Astrocyte (in vitro differentiated cells and primary cell): ENCODE data around the gene CDC40. TPM values are rescaled to one million over a fixed set of nuclear protein-coding genes. Genes with fewer than 3 reads are reported as not detected.
A peak's percentile ranks its signal among the peaks of the same experiment; 100 is the strongest.

Experiments
- DNase-seq: peaks from one replicate; pipeline ENCODE4 v3.0.0-alpha.2; 2010; ENCODE audit warnings: low read depth
- FAIRE-seq: peaks from 2 replicates; lab custom pipeline; 2011; peaks lifted over from hg19 to GRCh38; lab: Jason Lieb, UNC
- H2AFZ ChIP-seq: 2 replicates; pipeline ENCODE4 v1.6.0; 2012; ENCODE audit warnings: low read depth, low read length, inconsistent platforms
- H3K27ac ChIP-seq: 2 replicates; pipeline ENCODE4 v1.5.1; 2011; ENCODE audit warnings: low read depth, low read length, inconsistent platforms
- H3K27me3 ChIP-seq: 2 replicates; pipeline ENCODE4 v1.6.0; 2011; ENCODE audit warnings: low read length, inconsistent platforms; ENCODE audit not compliant: insufficient read depth
- H3K36me3 ChIP-seq: 2 replicates; pipeline ENCODE4 v1.5.1; 2011; ENCODE audit warnings: low read length, inconsistent platforms; ENCODE audit not compliant: insufficient read depth
- H3K4me1 ChIP-seq: 2 replicates; pipeline ENCODE4 v1.5.1; 2011; ENCODE audit warnings: low read length, inconsistent platforms; ENCODE audit not compliant: insufficient read depth
- H3K4me2 ChIP-seq: 2 replicates; pipeline ENCODE4 v1.6.0; 2012; ENCODE audit warnings: low read length, inconsistent platforms
- H3K4me3 ChIP-seq: 2 replicates; pipeline ENCODE4 v1.5.1; 2011; ENCODE audit warnings: low read depth, mild to moderate bottlenecking, low read length, inconsistent platforms; ENCODE audit not compliant: insufficient read depth
- H3K79me2 ChIP-seq: 2 replicates; pipeline ENCODE4 v1.6.0; 2012; ENCODE audit warnings: mild to moderate bottlenecking, low read length, inconsistent platforms; ENCODE audit not compliant: insufficient read depth
- H3K9ac ChIP-seq: 2 replicates; pipeline ENCODE4 v1.6.0; 2012; ENCODE audit warnings: mild to moderate bottlenecking, low read length, inconsistent platforms
- H3K9me3 ChIP-seq: 2 replicates; pipeline ENCODE4 v1.5.1; 2012; ENCODE audit warnings: low read depth, mild to moderate bottlenecking, low read length, inconsistent platforms; ENCODE audit not compliant: insufficient read depth
- H4K20me1 ChIP-seq: 2 replicates; pipeline ENCODE4 v1.6.0; 2012; ENCODE audit warnings: low read length, inconsistent platforms; ENCODE audit not compliant: insufficient read depth
- H3K27ac Mint-ChIP-seq: one replicate; pipeline ENCODE4 v1.8.0; 2021; ENCODE audit warnings: mild to moderate bottlenecking, mixed read lengths; ENCODE audit not compliant: unreplicated experiment
- H3K27me3 Mint-ChIP-seq: one replicate; pipeline ENCODE4 v1.8.0; 2021; ENCODE audit warnings: low read depth, mixed read lengths; ENCODE audit not compliant: unreplicated experiment
- H3K36me3 Mint-ChIP-seq: one replicate; pipeline ENCODE4 v1.8.0; 2021; ENCODE audit warnings: low read depth, mixed read lengths; ENCODE audit not compliant: unreplicated experiment
- H3K4me1 Mint-ChIP-seq: one replicate; pipeline ENCODE4 v1.8.0; 2021; ENCODE audit warnings: low read depth, mixed read lengths; ENCODE audit not compliant: unreplicated experiment
- H3K4me3 Mint-ChIP-seq: one replicate; pipeline ENCODE4 v1.8.0; 2021; ENCODE audit warnings: mild to moderate bottlenecking, moderate library complexity, mixed read lengths; ENCODE audit not compliant: unreplicated experiment
- H3K9me3 Mint-ChIP-seq: one replicate; pipeline ENCODE4 v1.8.0; 2021; ENCODE audit warnings: mild to moderate bottlenecking, mixed read lengths; ENCODE audit not compliant: unreplicated experiment
- EZH2 ChIP-seq: IDR thresholded peaks from 2 replicates; pipeline ENCODE4 v1.6.1; 2012; ENCODE audit warnings: mild to moderate bottlenecking, low read length, inconsistent platforms; ENCODE audit not compliant: insufficient read depth
- total RNA-seq: library from RNA; stranded (reverse); gene quantifications from 2 replicates; pipeline ENCODE4 v1.2.1, GENCODE V29; 2021
- TF ChIP-seq, protein P1 (sequence below): IDR thresholded peaks from 2 replicates; pipeline ENCODE4 v1.5.1; 2011; ENCODE audit warnings: low read depth, mild to moderate bottlenecking, inconsistent platforms, low read length, moderate library complexity; ENCODE audit not compliant: insufficient read depth

CDC40 gene
- total RNA-seq, 1 donor from 2014 or later = 18.7 TPM

GRCh38 chr6:110178626-110179405 lies 1.4 kb upstream of the CDC40 start:
- Mint-ChIP-seq H3K27me3 (no peaks in the 10 kb centered on the region), H3K4me1 (peaks cover 2% of the 10 kb centered on the region), H3K4me3 (peak overlapping the region; percentile 88), H3K27ac (peak overlapping the region; percentile 7), H3K36me3 (peaks cover 2% of the 10 kb centered on the region), H3K9me3 (no peaks in the 10 kb centered on the region)
- Histone ChIP-seq H3K9ac (peak overlapping the region; percentile 92), H3K4me1 (peaks cover 11% of the 10 kb centered on the region), H2AFZ (peak overlapping the region; percentile 96), H3K4me3 (peak overlapping the region; percentile 96), H3K27me3 (no peaks in the 10 kb centered on the region), H4K20me1 (peaks cover 40% of the 10 kb centered on the region), H3K4me2 (peak overlapping the region; percentile 93), H3K27ac (peak overlapping the region; percentile 95), H3K79me2 (peaks cover 73% of the 10 kb centered on the region), H3K9me3 (no peaks in the 10 kb centered on the region), H3K36me3 (no peaks in the 10 kb centered on the region)
- DNase-seq (peak; percentile 46), FAIRE-seq (no peak)
- TF ChIP-seq, protein P1, sequence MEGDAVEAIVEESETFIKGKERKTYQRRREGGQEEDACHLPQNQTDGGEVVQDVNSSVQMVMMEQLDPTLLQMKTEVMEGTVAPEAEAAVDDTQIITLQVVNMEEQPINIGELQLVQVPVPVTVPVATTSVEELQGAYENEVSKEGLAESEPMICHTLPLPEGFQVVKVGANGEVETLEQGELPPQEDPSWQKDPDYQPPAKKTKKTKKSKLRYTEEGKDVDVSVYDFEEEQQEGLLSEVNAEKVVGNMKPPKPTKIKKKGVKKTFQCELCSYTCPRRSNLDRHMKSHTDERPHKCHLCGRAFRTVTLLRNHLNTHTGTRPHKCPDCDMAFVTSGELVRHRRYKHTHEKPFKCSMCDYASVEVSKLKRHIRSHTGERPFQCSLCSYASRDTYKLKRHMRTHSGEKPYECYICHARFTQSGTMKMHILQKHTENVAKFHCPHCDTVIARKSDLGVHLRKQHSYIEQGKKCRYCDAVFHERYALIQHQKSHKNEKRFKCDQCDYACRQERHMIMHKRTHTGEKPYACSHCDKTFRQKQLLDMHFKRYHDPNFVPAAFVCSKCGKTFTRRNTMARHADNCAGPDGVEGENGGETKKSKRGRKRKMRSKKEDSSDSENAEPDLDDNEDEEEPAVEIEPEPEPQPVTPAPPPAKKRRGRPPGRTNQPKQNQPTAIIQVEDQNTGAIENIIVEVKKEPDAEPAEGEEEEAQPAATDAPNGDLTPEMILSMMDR = peak; percentile 55
- no peak for TF ChIP-seq EZH2

DNA sequence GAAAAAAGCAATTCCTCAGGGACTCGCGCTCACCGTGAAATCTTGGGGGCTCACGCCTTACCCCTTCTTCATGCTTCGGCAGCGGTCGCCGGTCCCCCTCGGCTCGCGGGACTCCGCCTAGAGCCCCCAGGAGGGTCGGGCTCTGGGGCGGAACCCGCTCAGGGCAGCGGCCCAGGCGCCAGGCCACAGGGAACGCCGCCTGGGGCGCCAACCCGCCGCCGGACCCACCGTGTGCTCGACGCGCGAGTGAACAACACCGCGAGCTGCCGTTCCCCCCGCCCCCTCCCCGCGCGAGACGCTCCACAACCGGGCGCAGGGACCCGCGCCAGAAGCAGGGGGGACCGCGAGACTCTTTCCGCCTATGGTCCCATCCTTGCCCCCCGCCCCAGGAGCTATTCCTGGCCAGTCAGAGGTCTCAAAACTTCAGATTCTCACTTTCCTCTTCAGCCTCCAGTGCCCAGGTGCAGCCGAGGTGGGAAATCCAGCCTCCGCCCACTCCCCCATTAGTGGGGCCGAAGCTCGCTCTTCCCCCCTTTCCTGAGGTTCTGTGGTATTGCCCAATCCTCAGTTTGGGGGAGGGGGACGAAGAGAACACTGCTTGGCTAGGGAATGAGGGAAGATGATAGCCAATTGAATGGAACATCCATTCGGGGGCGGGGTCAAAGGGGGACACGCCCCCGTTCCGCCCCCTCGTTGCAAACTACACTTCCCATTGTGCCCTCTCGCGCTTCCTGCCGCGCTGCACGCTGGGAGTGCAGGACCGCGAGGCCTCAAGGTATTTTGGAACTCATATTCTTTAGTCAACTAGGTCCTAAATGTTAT lies 610 bp upstream of the CDC40 start, which contains the start of gene WASF1:
Gene WASF1 (minus strand): TSS at position 265 of the 822 bp plus-strand sequence. CDS start 52,069 bp downstream, outside the sequence.
- peak within 1 kb of the TSS; percentile 93 for H3K4me2 ChIP-seq
- peak within 1 kb of the TSS; percentile 100 for H3K27ac Mint-ChIP-seq
- DNase-seq = peak; percentile 95

More for the DNA sequence above, 610 bp upstream of the CDC40 start, which contains the start of gene WASF1:
- H3K4me3 ChIP-seq = peak within 1 kb of the TSS; percentile 96
- TF ChIP-seq EZH2 = no peak
- TF ChIP-seq, protein P1 = no peak
- H4K20me1 ChIP-seq = peaks cover 37% of the 10 kb centered on the region
- no peaks in the 10 kb centered on the region for H3K27me3 ChIP-seq
- no peaks in the 10 kb centered on the region for H3K9me3 ChIP-seq
- peak within 1 kb of the TSS; percentile 97 for H2AFZ ChIP-seq
- peak within 1 kb of the TSS; percentile 95 for H3K27ac ChIP-seq
- Mint-ChIP-seq H3K4me3 (peak within 1 kb of the TSS; percentile 88), H3K36me3 (peaks cover 2% of the 10 kb centered on the region), H3K4me1 (peaks cover 1% of the 10 kb centered on the region), H3K27me3 (no peaks in the 10 kb centered on the region), H3K9me3 (no peaks in the 10 kb centered on the region)
- peaks cover 11% of the 10 kb centered on the region for H3K4me1 ChIP-seq
- FAIRE-seq = peak; percentile 20
- H3K79me2 ChIP-seq = peaks cover 77% of the 10 kb centered on the region
- H3K9ac ChIP-seq = peak within 1 kb of the TSS; percentile 93
- H3K36me3 ChIP-seq = no peaks in the 10 kb centered on the region
